K562 (cell line): Measurements from ENCODE around the gene ADAM10. TPM values are rescaled to one million over a fixed set of nuclear protein-coding genes. Genes with fewer than 3 reads are reported as not detected.

Experiments used
- ATAC-seq: fragments of 200-7000 bp; cut with Tn5 transposase; 3 replicates; pipeline ENCODE4 v1.9.1; 2020; ENCODE audit warnings: moderate library complexity
- BruUV-seq: library from RNA; stranded (reverse); fragments of 400-500 nt; replicated peaks from 2 replicates; lab custom pipeline; 2021; lab: Mats Ljungman, UMichigan
- CTCF ChIA-PET: fragments of 300-600 bp; formaldehyde crosslinking; extraction: SDS; loops from one replicate; lab custom pipeline; 2021; ENCODE audit warnings: low intra/inter-chr PET ratio; lab: Yijun Ruan, JAX
- POLR2A ChIA-PET: fragments of 300-600, 350-650 bp; sonication (Branson Sonifier 250); formaldehyde crosslinking; extraction: SDS; loops from one replicate; lab custom pipeline; 2021; ENCODE audit warnings: antibody characterized with exemption, inconsistent platforms; lab: Yijun Ruan, JAX
- DNase-seq, 4 experiments: peaks; one replicate each; pipeline versions ENCODE4 v3.0.0 to v3.0.0-alpha.2; 2011 to 2018; ENCODE audit warnings: low spot score in 3 of 4, mixed read lengths in 3 of 4; ENCODE audit errors: extremely low read depth in 1 of 4
- FAIRE-seq: peaks from 2 replicates; lab custom pipeline; 2011; peaks lifted over from hg19 to GRCh38; lab: Jason Lieb, UNC
- H2AFZ ChIP-seq: 2 replicates; pipeline ENCODE4 v1.6.0; 2011; ENCODE audit warnings: low read depth, low read length, control low read depth, inconsistent platforms
- H3K27ac ChIP-seq: fragments of 200-600 bp; 3 replicates; pipeline ENCODE4 v1.8.0; 2011; ENCODE audit warnings: low read depth, mild to moderate bottlenecking, control low read depth, inconsistent platforms, low read length, moderate library complexity, mixed read lengths; ENCODE audit errors: extremely low read depth
- H3K27me3 ChIP-seq, 2 experiments: fragments of 300-600 bp in 1 of 2; 2 replicates in 1 of 2; 3 replicates in 1 of 2; pipeline versions ENCODE4 v1.6.0 to v1.8.0; 2011; ENCODE audit warnings: inconsistent platforms in 2 of 2, low read length in 2 of 2, mild to moderate bottlenecking in 1 of 2, mixed read lengths in 1 of 2, moderate library complexity in 1 of 2; ENCODE audit not compliant: control insufficient read depth in 2 of 2, insufficient read depth in 2 of 2
- H3K36me3 ChIP-seq: fragments of 300-600 bp; 3 replicates; pipeline ENCODE4 v1.8.0; 2011; ENCODE audit warnings: mild to moderate bottlenecking, low read length, inconsistent platforms; ENCODE audit not compliant: control insufficient read depth, insufficient read depth
- H3K4me1 ChIP-seq, 2 experiments: fragments of 200-600 bp in 1 of 2; replicated peaks in 1 of 2; 2 replicates in 1 of 2; 3 replicates in 1 of 2; pipeline versions ENCODE4 v1.5.1 to v1.8.0; 2011; ENCODE audit warnings: inconsistent platforms in 2 of 2, low read length in 2 of 2, mild to moderate bottlenecking in 1 of 2, mixed read lengths in 1 of 2, moderate library complexity in 1 of 2; ENCODE audit not compliant: control insufficient read depth in 2 of 2, insufficient read depth in 2 of 2
- H3K4me2 ChIP-seq: 2 replicates; pipeline ENCODE4 v1.6.1; 2011; ENCODE audit warnings: low read length, control low read depth, inconsistent platforms, mixed read lengths; ENCODE audit not compliant: insufficient read depth
- H3K4me3 ChIP-seq: fragments of 200-600 bp; sonication (generic), shearing (Covaris generic); 2 replicates; pipeline ENCODE4 v1.5.1; 2016; ENCODE audit warnings: control low read depth, inconsistent platforms
- H3K79me2 ChIP-seq: fragments of 200-600 bp; 3 replicates; pipeline ENCODE4 v1.8.0; 2011; ENCODE audit warnings: low read length, inconsistent platforms; ENCODE audit not compliant: control insufficient read depth, insufficient read depth
- H3K9ac ChIP-seq, 2 experiments: 2 replicates each; pipeline versions ENCODE4 v1.6.0 to v1.6.1; 2011; ENCODE audit warnings: low read depth in 2 of 2, low read length in 2 of 2, control low read depth in 1 of 2, inconsistent platforms in 1 of 2, mild to moderate bottlenecking in 1 of 2, mixed read lengths in 1 of 2; ENCODE audit not compliant: insufficient read depth in 1 of 2
- H3K9me1 ChIP-seq: one replicate; pipeline ENCODE4 v1.6.0; 2011; ENCODE audit warnings: inconsistent platforms, mild to moderate bottlenecking, low read length, moderate library complexity; ENCODE audit not compliant: control insufficient read depth, insufficient read depth
- H3K9me3 ChIP-seq: replicated peaks from 2 replicates; pipeline ENCODE4 v1.5.1; 2011; ENCODE audit warnings: low read depth, low read length, inconsistent platforms; ENCODE audit not compliant: control insufficient read depth, insufficient read depth
- H4K20me1 ChIP-seq: replicated peaks from 2 replicates; pipeline ENCODE4 v1.6.1; 2011; ENCODE audit warnings: low read length, inconsistent platforms, mixed read lengths; ENCODE audit not compliant: control insufficient read depth, insufficient read depth
- ATF7 ChIP-seq: fragments of 450-650 bp; IDR thresholded peaks from 2 replicates; pipeline ENCODE4 v1.7.1; 2014; ENCODE audit warnings: mild to moderate bottlenecking, moderate library complexity
- CBFA2T2 ChIP-seq: fragments of 450-650 bp; conservative IDR thresholded peaks from 2 replicates; pipeline ENCODE4 v1.6.1; 2017; ENCODE audit warnings: mild to moderate bottlenecking
- CBFA2T3 ChIP-seq: fragments of 450-650 bp; IDR thresholded peaks from 2 replicates; pipeline ENCODE4 v1.6.1; 2017
- FOXM1 ChIP-seq, 2 experiments: fragments of 450-650 bp in 1 of 2; sonication (generic) in 1 of 2; formaldehyde crosslinking in 1 of 2; IDR thresholded peaks; 2 replicates each; pipeline versions ENCODE4 v1.6.1 to v1.9.0; 2017 to 2022; ENCODE audit warnings: low read depth in 2 of 2, mild to moderate bottlenecking in 2 of 2, missing genetic modification reagents in 1 of 2, moderate library complexity in 1 of 2
- GATAD2B ChIP-seq: fragments of 450-650 bp; IDR thresholded peaks from 2 replicates; pipeline ENCODE4 v1.6.1; 2017; ENCODE audit warnings: mild to moderate bottlenecking, borderline replicate concordance
- LCOR ChIP-seq: sonication (generic); formaldehyde crosslinking; IDR thresholded peaks from 2 replicates; pipeline ENCODE4 v1.8.0; 2022; ENCODE audit warnings: mild to moderate bottlenecking, missing genetic modification reagents
- POLR2A ChIP-seq: fragments of 450-650 bp; conservative IDR thresholded peaks from 2 replicates; pipeline ENCODE4 v1.6.1; 2016
- POLR2G ChIP-seq: fragments of 200-400 bp; formaldehyde crosslinking; IDR thresholded peaks from 2 replicates; pipeline ENCODE4 v1.6.1; 2017; ENCODE audit warnings: low read depth, mild to moderate bottlenecking, antibody characterized with exemption, low read length, moderate library complexity
- ZNF124 ChIP-seq: sonication (generic); formaldehyde crosslinking; IDR thresholded peaks from 2 replicates; pipeline ENCODE4 v1.8.1; 2022; ENCODE audit warnings: missing genetic modification reagents
- WGBS: fragments of 100-300 bp; shearing (Covaris generic); methylation state at CpG from one replicate; pipeline ENCODE4 v1.1.6; 2016; ENCODE audit warnings: low coverage, mixed read lengths; ENCODE audit not compliant: insufficient coverage; ENCODE audit errors: missing lambda C conversion rate; 5-methylcytosine and 5-hydroxymethylcytosine counted together
- in situ Hi-C: fragments of 300-500 bp; cut with MboI; formaldehyde crosslinking; loops from 4 replicates; pipeline ENCODE4 v1.15.0; 2018; ENCODE audit warnings: inconsistent platforms, mixed read lengths
- intact Hi-C: fragments of 100-400 bp; cut with micrococcal nuclease; formaldehyde crosslinking; loops from 2 replicates; pipeline ENCODE4 v1.14.2; 2022
- polyA plus RNA-seq, 8 experiments: library from polyadenylated mRNA; depleted of rRNA in 4 of 8; stranded (reverse) in 5 of 8; unstranded in 3 of 8; fragments of >200 nt; fragmentation: Nextera tagmentation in 2 of 8; fragmentation: Illumina TruSeq in 1 of 8; extraction: Ambion mirVana in 2 of 8; extraction: Trizol in 1 of 8; gene quantifications; 2 replicates each; pipeline versions ENCODE4 v1.2.1 to v1.2.3, GENCODE V29; 2011 to 2014; ENCODE audit warnings: inconsistent platforms in 1 of 8, missing spikeins in 1 of 8
- total RNA-seq, 7 experiments: library from RNA; depleted of rRNA in 6 of 7; stranded (reverse); fragments of >200 nt in 6 of 7; fragmentation: Illumina TruSeq in 2 of 7; extraction: Trizol in 2 of 7; gene quantifications; 2 replicates each; pipeline versions ENCODE4 v1.2.1 to v1.2.3, GENCODE V29; 2011 to 2021; ENCODE audit warnings: low replicate concordance in 1 of 7
- TF ChIP-seq, protein P1 (sequence below): sonication (generic); IDR thresholded peaks from 2 replicates; pipeline ENCODE4 v1.6.1; 2016
- TF ChIP-seq, protein P2 (sequence below): fragments of 250-450 bp; sonication (Bioruptor Pico); IDR thresholded peaks from 2 replicates; pipeline ENCODE4 v1.5.1; 2021; ENCODE audit warnings: mild to moderate bottlenecking

ADAM10 gene
- total and polyA plus RNA-seq, 9 of the 15 experiments (the other 6 are each of a cell fraction or from before 2014, with no cell fraction given): 11.9 to 152 (median 57.3) TPM

DNA sequence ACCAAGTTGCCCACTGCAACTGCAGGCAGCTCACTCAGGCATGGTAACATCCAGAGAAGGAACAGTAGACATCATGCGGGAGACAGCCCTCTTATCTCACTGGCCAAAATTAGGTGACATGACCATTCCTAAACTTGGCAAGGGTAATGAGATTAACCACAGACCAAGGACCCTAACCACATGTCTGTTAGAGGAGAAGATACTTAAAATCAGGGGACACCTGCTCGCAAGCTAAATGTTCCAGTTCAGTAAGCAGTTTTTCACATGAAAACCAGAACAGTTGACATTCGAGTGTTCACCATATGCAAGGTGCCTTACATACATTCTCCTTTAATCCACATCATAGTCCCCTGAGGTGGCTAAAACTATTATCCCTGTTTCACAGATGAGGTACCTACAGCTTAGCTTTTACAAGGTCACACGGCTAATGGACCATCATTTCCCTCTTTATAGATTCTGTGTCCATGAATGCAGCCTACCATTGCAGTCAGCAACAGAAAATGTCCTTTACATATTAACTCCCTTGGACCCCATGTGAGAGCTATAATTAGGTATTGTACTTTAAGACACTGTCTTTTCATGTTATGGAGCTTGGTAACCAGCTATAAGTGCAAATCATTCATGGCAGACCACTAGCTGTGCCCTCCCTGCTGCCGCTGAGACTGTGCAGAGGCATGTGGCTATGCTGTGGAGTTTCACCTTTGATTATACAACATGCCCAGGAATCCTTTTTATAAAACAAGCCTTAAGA, 163.6 kb downstream of the ADAM10 start:
- Histone ChIP-seq H3K27me3 (no peaks in the 10 kb centered on the region), H3K4me3 (no peak overlapping the region), H2AFZ (peak overlapping the region; percentile 94), H3K79me2 (no peaks in the 10 kb centered on the region), H3K4me2 (peak overlapping the region; percentile 63), H3K36me3 (no peaks in the 10 kb centered on the region), H3K27ac (no peak overlapping the region), H3K4me1 (peaks cover 14 to 28% of the 10 kb centered on the region in 2 experiments; a peak in 4 of 5 replicates), H4K20me1 (no peaks in the 10 kb centered on the region), H3K9me3 (no peaks in the 10 kb centered on the region; the same call in 1 of the 2 replicates), H3K9me1 (no peaks in the 10 kb centered on the region), H3K9ac (no peak overlapping the region)
- no TSS peak for BruUV-seq
- intact Hi-C loops (no loop called here), in situ Hi-C loops (no loop called here)
- TF ChIP-seq ZNF124 (CRISPR knock-in tag) (no peak), ATF7 (no peak), GATAD2B (no peak), POLR2A (peak; percentile 40; the same call in 1 of the 2 replicates), FOXM1 (IDR thresholded peaks at IDR 0.05; ENCODE audit: low read depth) (no peak), FOXM1 (CRISPR knock-in tag; IDR thresholded peaks at IDR 0.05; ENCODE audit: low read depth) (no peak), LCOR (CRISPR knock-in tag) (0 out of 2 replicates have a peak, but pooled peaks have one; percentile 68), POLR2G (no peak), CBFA2T3 (peak; percentile 41), CBFA2T2 (0 out of 2 replicates have a peak, but pooled peaks have one; percentile 18)
- TF ChIP-seq, protein P1, sequence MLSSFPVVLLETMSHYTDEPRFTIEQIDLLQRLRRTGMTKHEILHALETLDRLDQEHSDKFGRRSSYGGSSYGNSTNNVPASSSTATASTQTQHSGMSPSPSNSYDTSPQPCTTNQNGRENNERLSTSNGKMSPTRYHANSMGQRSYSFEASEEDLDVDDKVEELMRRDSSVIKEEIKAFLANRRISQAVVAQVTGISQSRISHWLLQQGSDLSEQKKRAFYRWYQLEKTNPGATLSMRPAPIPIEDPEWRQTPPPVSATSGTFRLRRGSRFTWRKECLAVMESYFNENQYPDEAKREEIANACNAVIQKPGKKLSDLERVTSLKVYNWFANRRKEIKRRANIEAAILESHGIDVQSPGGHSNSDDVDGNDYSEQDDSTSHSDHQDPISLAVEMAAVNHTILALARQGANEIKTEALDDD: peak; percentile 86
- TF ChIP-seq, protein P2, sequence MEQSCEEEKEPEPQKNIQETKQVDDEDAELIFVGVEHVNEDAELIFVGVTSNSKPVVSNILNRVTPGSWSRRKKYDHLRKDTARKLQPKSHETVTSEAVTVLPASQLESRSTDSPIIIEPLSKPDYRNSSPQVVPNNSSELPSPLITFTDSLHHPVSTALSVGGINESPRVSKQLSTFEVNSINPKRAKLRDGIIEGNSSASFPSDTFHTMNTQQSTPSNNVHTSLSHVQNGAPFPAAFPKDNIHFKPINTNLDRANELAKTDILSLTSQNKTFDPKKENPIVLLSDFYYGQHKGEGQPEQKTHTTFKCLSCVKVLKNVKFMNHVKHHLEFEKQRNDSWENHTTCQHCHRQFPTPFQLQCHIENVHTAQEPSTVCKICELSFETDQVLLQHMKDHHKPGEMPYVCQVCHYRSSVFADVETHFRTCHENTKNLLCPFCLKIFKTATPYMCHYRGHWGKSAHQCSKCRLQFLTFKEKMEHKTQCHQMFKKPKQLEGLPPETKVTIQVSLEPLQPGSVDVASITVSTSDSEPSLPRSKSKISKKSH: no peak
- peak in 1 of 4 experiments; percentile 35 for DNase-seq
- POLR2A ChIA-PET: interaction anchor here (1.0 to 3.9 kb wide), 3 partner anchors 12 to 25 kb away, joined by 3 to 21 read pairs (median 3); no protein-coding TSS in a partner anchor
- peak; percentile 42 for ATAC-seq
- FAIRE-seq: no peak
- WGBS: 47% methylated on average over 5 of the region's 5 CpGs
- CTCF ChIA-PET: no interaction called here
